HG02678 (cell line): Measurements from ENCODE around the gene KCNMB2.
"Not testable (repeated sequence)": the region's sequence is repeated elsewhere in the genome, so short reads cannot be mapped to it uniquely, and the experiment has no call there.

Source experiments
- ATAC-seq: cut with Tn5 transposase; IDR thresholded peaks from one replicate; pipeline ENCODE4 v1.9.1; 2021; ENCODE audit warnings: mild to moderate bottlenecking, moderate library complexity; ENCODE audit not compliant: unreplicated experiment

Gene KCNMB2

GRCh38 chr3:178536211-178537079 lies at the start of gene KCNMB2:
Gene KCNMB2 (plus strand): TSS chr3:178536436.
- ATAC-seq = no peak

DNA sequence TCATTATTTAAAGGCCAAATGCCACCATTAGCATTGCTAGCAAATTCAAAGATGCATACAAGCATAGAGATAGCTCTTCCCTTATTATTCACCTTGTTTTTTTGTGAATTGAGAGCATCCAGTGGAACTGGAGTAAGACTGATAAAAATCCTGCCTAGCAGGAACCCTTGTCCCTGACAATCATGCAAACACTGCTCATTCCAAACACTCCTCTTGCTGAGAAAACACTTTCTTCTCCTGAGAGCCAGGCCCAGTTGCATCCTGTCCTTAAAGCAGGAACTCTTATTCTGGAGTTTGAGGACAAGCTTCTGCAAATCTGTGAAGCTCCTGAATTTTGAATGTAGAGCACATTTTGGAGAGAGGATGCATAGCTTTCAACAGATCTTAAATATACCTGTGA lies 49.3 kb upstream of the KCNMB2 start:
- no peak for ATAC-seq

- ATAC-seq = no peak
These were observed 48.5 kb upstream of the KCNMB2 start for GRCh38 chr3:178487752-178488151.

DNA sequence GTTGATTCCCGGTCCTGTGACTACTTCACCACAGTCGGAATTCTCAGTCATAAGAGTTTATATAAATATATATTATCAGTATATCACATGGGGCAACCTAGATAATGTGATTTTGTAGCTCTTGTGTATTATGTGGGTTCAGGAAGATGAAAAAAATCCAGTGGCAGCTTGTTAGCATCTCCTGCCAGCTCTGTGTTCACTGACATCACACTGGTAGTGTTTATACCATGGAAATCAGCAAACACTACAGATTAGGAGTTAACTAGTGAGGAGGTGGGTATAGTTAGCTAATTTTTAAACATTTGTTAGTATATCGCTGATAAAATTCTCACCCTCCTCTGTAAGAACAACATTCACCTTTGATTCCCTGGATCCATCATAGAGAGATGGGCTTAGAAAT lies 44.5 kb upstream of the KCNMB2 start:
- no peak for ATAC-seq

- ATAC-seq = no peak
These were observed 43.7 kb upstream of the KCNMB2 start for GRCh38 chr3:178492491-178492890.

DNA sequence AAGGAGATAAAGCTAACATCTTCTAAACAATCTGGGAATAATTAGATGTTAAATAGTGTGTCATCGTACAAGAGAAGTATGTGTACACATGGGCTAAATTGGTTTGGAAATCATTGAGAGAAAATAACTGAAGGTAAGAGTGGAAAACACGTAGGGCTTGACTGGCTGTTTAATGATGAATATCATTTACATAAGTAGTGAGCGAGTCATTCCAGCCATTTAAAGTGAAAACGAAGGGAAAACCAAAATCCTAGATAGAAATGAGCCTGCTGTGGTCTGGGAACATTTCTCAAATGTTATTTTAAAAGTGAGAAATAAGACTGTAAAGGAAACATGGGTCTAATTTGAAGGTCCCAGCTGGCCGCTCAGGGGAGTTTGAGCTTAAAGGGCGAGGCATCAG lies 41.9 kb upstream of the KCNMB2 start:
- no peak for ATAC-seq

- ATAC-seq = no peak
These were observed 39.3 kb upstream of the KCNMB2 start for GRCh38 chr3:178496911-178497310.

DNA sequence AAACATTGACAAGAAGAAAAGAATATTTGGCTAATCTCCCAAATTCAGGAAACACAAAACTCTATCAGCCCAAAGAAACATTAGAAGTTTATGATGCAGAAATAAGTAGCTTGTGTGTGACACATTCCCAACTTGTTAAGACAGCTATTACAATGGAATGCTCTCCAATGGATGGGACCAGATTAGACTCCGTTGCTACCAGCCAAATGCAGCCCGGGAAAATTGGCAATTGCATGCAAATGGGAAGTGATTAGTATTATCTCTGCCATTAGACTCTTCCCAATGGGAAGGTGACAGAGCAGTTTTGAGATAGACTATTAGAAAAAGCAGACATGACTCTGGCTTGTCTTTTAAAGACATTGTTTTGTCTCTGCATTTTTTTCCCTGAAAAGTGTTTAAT lies 37.4 kb upstream of the KCNMB2 start:
- ATAC-seq = no peak

DNA sequence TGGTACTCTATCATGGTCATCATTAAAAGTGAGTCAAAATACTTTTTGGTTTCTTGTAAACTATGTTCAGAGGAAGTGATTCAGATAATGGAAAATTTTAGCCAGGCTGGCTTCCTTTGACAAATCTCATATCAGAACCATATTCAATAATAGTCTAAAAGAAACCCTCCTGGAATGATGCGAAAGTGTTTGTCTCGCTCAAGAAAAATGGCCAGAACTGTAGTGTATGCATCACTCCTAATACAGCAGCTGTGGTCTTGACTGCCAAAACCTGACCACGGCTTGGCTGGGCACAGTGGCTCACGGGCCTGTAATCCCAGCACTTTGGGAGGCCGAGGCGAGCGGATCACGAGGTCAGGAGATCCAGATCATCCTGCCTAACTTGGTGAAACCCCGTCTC lies 35.6 kb upstream of the KCNMB2 start:
- no peak for ATAC-seq

GRCh38 chr3:178504128-178504527 lies 32.1 kb upstream of the KCNMB2 start:
- no peak for ATAC-seq

GRCh38 chr3:178505832-178506231 lies 30.4 kb upstream of the KCNMB2 start:
- ATAC-seq = no peak

DNA sequence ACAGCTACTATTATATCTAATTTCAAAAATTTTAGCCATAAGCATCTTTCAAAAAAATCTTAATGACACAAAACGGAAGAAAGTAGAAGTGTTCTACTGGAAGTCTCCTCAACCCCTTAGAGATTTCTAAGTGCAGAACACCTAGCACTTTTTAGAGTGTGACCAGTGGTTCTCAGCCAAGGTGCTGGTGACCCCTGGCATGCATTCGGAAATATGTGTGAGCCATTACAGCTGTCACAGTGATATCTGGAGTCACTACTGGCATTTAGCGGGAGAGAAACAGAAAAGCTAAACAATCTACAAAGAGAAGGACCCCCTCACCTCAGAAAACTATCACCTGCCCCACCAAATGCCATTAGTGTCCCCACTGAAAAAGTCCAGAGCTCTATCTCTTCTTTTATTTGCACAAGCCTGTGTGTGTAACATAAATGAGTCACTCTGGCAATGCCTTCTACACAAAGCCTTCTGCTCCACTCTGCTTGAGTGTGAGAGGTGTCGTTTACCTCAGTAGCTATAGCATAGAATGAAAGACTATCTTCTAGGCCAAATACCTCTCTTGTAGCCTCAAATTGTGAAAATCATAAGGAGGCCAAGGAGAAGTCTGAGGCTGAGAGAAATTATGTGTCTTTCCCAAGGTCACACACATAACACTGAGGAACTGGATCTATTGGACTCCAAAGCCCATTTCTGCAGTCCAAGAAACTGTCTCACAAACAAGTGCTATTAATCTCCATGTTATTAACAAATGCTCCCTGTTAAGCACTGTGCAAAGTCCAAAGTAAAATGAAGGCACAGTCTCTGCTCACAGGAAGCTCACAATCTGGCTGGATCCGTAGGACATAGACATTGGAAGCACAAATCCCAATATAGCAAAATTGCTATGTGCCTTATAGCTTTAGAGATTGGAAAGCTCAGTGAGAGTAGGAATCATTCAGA lies 28.5 kb upstream of the KCNMB2 start:
- ATAC-seq = no peak

- ATAC-seq = no peak
These were observed 27.8 kb upstream of the KCNMB2 start for GRCh38 chr3:178508443-178508825.

GRCh38 chr3:178510496-178510895 lies 25.7 kb upstream of the KCNMB2 start:
- no peak for ATAC-seq

GRCh38 chr3:178512647-178513046 lies 23.6 kb upstream of the KCNMB2 start:
- no peak for ATAC-seq

DNA sequence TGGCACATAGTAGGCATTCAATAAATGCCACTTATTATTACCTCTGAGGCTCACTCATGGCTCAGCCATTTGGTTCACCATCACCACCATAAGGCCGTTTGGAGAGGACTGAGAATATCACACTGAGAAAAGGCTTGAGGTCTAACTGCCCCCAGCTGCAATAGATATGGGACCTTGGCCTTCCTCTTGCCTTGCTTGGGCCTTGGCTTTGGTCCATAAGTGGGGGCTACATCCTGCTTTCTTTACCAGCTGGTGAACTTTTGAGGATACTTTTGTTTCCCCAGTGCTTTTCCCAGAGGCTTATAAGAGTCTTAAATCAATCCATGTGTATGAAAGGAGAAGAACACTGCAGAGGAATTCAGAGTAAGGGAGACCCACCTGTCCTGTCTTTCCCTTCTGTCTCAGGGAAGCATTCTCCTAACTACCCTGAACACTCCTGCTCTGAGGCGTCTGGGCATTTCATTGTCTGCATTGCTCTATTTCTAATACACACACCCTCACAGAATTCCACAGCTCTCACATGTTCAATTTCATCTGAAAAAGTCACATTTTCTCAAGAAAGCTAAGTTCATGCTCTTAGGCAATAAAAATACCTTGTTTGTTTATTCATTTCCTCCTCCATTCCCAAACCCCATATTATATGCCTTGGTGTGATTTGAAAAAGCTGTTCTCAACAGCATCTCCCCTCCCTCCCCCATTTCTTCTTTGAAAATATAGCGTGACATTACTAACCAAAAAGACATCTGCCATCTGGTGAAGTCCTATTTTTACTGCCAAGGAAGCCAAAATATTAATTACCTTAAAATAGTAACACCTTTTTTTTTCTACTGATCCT lies 22.5 kb upstream of the KCNMB2 start:
- ATAC-seq = no peak

GRCh38 chr3:178514401-178514800 lies 21.8 kb upstream of the KCNMB2 start:
- no peak for ATAC-seq

DNA sequence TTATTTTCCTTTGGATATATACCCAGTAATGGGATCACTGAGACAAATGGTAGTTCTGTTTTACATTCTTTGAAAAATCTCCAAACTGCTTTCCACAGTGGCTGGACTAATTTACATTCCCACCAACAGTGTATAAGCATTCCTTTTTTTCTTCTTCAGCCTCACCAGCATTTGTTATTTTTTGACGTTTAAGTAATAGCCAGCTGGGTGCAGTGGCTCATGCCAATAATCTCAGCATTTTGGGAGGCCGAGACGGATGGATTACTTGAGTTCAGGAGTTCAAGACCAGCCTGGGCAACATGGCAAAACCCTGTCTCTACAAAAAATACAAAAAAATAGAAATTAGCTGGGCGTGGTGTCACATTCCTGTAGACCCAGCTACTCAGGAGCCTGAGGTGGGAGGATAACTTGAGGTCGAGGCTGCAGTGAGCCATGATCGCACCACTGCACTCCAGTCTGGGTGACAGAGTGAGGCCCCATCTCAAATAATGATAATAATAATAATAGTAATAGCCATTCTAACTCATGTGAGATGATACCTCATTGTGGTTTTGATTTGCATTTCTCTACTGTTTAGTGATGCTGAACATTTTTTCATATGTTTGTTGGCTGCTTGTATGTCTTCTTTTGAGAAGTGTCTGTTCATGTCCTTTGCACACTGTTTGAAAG lies 21.0 kb upstream of the KCNMB2 start:
- not testable (repeated sequence) for ATAC-seq

DNA sequence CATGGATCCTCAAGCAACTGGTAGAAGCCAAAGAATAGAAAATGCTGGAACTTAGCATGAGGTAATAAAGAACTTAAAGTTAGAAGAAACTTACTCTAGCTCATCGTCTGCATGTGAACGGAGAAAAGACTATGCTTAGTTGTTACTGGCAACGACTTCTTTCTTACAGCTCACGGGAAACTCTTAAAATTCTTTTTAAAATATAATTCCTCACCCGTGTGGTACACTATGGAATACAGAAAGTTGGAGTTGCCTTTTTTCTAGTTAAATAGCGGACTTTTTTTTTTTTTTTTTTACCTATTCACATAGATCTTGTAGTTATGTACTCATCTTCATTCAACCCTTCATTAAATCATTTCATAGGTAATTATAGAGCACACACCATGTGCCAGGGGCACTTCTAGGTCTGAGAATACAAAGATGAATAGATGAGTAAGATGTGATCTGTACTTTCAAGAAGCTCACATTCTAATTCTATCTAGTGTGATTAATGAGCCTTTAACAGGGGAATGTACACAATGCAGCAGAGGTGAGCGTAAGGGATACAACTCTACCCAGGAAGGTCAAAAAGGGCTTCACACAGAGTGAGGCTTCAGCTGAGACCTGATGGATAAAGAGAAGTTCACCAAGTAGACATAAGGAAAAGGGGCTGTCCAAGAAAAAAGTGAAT lies 18.4 kb upstream of the KCNMB2 start:
- ATAC-seq = no peak
